Thyroid gland (tissue), 4 donors: Measurements from ENCODE around the gene FAM53A.

Experiments used
- CTCF ChIP-seq, 6 experiments: fragments of 200-600 bp in 3 of 6; fragments of 450-650 bp in 3 of 6; sonication (generic) in 3 of 6; IDR thresholded peaks; one replicate each; pipeline ENCODE4 v1.5.1; 2016 to 2019; ENCODE audit warnings: antibody characterized with exemption in 6 of 6, mild to moderate bottlenecking in 2 of 6, inconsistent platforms in 1 of 6, moderate library complexity in 1 of 6
- POLR2A ChIP-seq, 2 donors: fragments of 450-650 bp; IDR thresholded peaks; one replicate each; pipeline ENCODE4 v1.6.1; 2017; ENCODE audit warnings: antibody characterized with exemption in 2 of 2, mild to moderate bottlenecking in 2 of 2, moderate library complexity in 1 of 2

GRCh38 chr4:1703867-1704266 lies 19.8 kb upstream of the FAM53A start:
- no peak for TF ChIP-seq CTCF (IDR thresholded peaks at IDR 0.05)
- no peak for TF ChIP-seq POLR2A (IDR thresholded peaks at IDR 0.05)
